ENCODE data around the gene LINGO4.
"Not testable (repeated sequence)": the region's sequence is repeated elsewhere in the genome, so short reads cannot be mapped to it uniquely, and the experiment has no call there.

The LINGO4 gene

DNA sequence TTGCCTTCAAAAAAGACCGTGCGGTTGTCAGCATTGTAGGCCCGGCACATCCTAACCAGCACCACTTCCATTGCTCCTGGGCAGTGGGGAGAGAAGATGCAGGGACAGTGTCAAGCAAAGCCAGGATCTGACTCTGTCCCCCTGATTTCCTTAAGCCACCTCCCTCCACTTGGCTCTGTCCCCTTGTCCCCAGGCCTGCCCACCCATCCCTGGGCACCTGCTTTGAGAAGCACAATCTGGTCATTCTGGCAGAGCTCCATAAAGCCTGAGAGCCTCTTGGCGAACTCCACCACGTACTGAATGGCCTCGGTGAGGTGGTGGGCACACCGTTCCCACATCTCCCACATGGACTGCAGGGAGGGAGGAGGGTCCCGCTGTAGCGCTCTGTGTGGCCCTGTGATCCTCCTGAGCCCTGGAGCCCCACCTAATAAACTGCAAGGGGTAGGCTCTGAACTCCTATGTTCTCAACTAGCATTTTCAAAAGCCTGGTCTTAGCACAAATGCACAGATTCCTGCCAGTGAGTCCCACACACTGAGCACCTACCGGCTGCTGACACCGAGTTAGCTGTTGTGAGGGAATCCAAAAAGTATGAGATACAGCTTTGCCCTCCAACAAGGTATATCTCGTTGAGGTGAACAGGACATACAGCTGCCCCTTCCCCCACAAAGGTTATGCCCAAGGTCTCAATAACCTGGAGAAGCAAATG lies 8.2 kb upstream of the LINGO4 start:
- DNase-seq, result no peak

DNA sequence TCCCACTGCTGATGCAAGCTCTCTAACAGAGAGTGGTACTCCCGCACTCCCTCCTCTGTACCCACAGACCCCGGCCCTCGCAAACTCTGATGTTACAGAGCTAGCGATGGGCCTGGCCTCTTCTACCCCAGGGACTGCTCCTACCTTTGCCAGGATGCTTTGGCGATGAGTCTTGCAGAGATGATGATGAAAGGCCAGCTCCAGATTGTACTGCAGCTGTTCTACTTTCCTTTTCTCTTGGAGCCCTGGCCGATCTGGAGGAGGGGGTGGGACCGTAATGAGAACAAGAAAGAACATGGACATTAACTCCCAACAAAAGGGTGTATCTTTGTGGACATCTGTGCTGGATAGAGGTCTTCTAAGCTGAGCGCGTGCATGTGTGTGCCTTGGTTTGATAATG lies 6.0 kb upstream of the LINGO4 start:
- DNase-seq, result no peak

DNA sequence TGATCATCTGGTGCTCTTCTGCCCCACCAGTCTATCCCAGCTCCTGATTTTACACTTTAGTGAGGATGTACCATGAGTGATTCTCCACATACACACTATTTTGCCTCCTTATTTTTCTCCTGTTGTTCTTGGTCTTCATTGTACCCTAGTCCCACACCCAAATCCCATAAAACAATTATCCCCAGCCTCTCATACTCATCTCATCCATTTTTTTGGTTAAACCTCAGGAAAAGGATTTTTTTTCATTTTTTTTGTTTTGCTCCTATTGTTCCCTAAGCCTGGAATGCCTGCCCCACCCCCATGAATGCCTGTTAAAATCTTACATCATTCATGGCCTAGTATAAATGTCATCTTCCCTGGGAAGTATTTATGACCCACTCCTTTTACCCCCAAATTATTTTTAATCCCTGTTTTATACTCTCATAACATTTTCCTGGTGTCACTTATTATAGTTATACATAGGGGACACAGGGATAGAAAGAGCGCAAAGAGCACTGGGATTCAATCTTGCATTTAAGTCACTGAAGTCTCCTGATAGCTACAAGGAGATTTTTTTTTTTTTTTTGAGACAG lies 4.9 kb upstream of the LINGO4 start:
- no peak for DNase-seq

DNA sequence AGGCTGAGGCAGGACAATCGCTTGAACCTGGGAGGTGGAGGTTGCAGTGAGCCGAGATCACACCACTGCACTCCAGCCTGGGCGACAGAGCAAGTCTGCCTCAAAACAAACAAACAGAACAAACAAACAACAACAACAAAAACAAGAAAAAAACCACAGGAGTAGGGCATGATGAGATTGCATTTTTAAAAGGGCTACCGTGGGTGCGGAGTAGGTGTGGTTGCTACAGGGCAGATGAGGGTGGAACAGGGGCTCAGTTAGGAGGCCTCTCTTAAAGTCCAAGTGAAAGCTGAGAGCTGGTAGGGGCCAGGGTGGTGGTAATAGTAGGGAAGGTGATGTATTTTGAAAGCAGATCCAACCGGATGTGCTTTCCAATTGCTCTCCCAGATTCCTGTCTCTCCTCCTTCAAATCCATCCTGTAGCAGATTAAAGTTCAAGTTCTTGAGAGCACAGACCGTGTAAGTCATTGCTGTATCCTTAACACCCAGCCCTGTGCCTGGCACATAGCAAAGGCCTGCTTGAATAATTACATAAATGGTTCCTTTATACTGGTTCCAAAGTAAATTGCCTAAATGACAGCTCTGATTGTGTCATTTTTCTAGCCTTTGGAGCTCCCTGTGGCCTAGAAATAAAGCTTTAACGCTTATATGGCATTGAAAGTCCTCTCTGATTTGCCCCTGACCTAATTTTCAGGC lies 4.2 kb upstream of the LINGO4 start:
- no peak for DNase-seq

DNA sequence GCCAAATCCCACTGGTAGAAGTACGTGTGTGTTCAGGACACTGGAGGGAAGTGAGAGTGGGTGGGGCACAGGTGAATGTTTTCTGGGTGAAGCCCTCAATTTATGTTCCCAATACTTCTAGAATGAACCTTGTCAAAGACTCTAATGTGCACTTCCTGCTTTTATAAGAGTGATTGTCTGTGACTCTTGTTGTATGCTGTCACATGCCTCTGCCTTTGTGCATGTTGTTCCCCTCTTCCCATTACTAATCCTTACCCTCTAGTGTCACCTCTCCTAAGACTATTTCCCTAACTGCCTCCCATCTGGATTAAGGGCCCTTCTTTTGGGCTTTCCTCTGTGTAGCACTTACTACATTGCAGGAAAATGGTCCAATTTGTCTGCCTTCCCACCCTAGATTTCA lies 2.5 kb upstream of the LINGO4 start:
- no peak for DNase-seq

DNA sequence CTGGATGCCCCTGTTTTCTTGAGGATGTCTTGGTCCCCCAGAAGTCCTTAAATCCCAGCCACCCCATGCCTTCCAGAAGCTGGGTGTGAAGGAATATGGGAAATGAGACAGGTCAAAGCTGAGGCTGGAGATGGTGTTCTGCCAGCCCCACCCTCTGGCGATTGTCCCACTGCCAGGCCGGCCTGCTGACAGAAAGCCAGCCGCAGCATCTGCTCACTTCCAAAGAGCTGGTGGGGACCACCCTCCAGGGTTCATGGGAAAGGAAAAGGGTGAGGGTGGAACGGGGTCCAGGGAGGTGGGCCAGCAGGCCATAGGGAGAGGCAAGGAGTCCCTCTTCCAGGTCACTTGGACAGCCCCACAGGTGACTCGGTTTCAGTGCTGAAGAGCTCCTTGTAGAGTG lies 1.9 kb upstream of the LINGO4 start:
- DNase-seq, result no peak

DNA sequence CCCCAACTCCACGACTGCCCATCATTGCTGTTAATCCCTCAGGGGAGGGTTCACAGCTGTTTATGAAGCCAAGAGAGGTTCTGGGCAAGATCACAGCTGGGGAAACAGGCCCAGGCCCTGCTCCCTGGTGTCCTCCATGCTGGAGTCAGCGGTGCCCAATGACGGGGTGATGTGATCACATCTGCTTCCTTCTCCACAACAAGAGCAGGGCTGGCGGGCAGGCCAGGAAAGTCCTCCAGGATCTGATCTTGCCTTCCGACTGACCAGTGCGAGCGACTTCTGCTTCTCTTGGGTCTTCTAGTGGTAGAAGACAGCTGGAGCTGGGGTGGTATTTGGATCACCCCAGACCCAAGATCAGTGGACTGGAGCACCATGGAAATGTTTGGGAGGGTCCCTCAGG lies 951 bp upstream of the LINGO4 start:
- DNase-seq, result no peak

DNA sequence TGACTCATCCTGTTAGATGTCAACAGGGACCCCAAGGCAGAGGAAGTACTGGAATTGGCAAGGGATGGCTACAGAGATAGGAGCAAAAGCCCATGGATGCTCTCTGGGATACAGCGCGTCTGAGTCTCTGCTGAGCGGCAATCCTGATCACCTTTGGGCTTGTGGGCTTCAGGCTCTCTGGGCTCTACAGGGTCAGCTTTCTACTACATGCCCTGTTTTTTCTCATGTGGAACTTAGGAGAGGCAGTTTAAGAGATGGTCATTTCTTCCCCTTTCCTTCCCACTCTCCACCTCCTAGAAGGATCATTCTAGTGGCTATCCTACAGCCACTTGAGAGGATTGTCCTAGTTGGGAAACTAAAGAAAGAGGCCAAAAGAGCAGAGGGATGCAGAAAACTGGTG lies 1.3 kb downstream of the LINGO4 start:
- DNase-seq, result no peak

DNA sequence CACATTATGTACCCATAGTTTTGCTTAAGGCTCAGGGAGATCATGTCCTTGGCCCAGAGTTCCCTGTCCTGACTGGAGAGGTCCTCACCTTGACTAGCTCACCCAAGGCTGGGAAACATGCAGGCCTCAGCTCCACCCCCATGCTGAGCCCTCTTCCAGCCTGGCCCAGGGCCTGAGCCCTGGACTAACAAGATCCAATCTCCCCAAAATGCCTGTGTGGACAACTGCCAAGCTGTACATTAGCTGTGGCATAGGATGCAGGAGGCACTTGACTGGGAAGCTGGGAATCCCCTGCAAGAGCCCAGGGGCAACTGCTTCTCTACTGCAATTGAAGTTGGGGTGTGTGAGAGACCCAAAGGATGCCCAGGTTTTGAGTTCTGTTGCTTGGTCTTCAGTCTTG lies 2.1 kb downstream of the LINGO4 start:
- no peak for DNase-seq

DNA sequence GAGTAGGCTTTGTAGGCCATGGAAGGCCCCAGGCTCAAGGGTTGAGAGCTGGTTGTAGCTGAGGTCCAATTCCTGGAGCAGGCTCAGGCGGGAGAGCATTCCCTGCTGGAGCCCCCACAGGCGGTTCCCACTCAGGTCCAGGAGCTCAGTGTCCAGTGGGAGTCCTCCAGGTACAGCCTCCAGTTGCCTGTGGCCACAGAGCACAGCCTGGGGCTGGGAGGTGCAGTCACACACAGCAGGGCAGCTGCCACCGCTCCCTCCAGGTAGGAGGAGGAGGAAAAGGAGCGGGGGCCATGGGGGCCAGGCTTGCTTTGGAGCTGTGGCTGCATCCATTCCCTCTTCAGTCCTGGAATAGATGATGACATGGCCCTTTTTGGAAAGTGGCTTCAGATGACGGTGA lies 2.8 kb downstream of the LINGO4 start:
- no peak for DNase-seq

DNA sequence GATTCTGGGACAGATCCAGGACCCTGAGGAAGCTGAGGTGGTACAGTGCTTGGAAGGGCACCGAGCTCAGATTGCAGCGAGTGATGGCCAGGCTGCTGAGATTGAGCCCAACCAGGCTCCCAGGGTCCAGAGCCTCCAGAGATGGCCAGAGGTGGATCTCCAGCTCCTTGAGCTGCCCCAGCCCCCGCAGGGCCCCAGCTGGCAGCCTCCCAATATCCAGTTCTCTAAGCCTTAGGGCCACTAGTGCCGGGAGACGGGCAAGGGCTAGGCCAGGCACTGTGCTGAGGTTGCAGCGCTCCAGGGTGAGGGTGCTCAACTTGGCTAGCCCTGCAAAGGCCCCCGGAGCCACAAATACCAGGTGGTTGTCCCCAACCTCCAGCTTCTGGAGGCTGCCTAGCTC lies 3.4 kb downstream of the LINGO4 start:
- no peak for DNase-seq

DNA sequence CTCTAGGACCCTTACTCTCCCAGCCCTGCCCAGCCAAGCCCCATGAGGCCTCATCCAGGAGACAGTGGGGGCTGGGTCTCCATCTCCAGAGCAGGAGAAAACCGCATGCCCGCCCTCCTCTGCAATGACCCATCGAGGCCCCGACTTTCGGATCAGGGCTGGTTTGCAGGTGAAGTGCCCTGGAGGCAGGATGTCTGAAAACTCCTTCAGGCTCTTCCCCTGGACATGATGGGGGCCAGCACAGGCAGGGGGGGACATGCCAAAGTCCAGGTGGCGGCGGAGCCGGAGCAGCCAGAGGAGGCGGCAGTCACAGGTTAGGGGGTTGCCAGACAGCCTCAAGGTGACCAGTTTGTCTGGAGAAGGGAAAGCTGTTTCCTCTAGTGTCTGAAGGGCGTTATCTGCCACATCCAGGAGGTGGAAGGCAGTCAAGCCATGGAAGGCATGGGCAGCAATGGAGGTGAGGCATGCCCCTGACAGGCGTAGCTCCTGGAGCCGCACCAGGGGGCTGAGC lies 3.9 kb downstream of the LINGO4 start:
- DNase-seq, result no peak

DNA sequence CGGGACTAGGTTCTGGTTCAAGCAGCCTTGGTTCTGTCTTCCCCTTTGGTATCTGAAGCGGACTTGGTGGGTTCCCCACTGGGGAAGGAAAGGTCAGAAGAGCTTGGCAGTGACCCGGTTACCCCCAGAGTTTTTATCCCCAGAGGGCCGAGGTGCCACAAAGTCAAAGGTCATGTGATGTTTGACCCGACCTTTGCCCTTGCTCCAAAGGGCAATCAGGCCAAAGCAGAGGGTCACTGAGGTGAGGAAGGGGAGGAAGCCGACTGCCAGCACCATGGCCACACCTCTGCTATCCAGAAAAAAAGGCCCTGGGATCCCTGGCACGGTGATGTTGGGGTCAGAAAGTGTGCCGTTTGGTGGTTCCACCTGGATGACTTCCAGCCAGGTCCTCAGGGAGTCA lies 4.4 kb downstream of the LINGO4 start:
- DNase-seq, result no peak

DNA sequence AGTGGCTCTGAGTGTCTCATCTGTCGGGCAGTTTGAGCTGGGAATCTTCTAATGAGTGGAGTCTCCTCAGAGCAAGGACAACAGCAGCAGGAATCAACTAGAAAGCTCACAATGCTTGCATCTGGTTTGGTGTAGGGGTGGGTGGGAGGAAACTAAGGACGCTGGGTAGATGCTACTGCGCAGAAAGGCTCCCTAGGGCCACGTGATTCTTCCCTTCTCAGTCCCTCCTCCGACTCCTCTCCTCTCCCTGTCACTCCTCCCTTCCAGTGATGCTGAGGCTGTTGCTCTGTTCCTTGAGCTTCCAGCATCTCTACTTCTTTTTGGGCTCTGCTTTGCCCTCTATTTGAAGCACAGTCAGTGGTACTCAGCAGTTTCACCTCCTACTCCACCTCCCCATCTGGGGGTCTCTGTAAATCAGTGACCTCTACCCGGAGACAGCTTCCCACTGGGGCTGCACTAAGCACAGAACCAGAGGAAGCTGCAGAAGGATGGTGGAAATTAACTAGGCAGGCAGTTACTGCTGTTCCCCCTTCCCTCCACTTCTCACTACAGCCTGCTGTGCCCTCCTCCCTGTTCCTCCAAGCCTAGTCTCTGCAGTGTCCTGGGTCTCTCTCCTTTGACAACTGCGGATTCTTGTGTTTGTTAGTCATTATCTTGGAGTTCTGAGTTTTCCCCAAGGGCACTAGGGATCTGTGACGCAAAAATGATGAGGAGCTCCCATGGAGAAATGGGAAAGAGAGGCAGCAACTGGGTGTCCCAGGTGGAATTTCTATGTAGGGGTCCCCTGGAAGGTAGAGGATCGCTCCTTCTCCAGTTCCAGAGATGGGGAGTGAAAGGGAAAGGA lies 5.8 kb downstream of the LINGO4 start:
- DNase-seq, result no peak

DNA sequence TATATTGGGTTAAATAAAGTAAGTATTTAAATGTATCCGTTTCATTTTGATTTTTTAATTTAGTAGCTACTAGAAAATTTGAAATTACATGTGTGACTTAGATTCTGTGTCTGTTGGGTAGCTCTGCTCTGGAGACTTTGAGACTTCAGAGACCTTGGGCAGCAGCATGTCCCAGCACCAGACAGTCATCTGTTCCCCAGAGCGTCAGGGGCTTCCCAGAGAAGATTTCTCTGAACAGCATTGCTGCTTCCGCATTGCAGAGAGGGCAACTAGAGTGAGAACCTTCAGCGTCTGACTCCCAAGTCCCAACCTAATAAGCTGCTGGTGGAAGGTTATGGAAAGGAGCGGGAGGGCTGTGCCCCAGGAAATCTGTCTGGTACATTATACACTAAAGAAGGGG lies 6.6 kb downstream of the LINGO4 start:
- DNase-seq, result no peak

DNA sequence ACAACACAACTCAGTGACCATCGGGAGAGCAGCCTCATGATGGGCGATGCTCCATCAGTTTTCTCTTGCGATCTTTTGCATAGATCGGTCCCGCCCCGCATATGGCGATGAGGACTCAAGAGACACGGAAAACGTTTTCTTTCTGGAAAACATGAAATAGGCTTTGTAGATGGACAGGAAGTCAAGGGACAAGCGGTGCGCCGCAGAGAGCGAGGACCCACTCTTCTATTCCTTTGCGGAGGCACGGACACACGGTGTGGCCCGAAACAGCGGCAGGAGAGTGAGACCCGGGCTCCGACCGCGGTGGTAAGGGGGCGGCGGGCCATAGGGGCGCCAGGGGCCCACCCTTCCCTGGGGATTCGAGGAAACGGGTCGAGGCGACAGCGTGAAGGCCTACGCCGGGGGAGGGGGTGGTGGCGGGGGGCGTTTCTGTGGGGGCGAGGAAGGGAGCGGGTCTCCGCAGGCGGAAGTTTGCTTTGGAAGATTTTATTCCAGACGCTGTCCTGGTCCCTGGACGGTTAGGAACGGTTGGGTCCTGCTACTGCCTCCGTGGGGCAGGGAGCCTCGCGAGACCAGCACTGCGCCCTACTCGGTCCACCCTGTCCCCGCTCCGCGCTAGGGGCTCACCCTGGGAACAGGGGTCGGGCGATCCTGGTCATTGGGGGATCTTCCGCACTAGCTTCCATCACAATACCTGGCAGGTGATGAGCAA lies 14.1 kb downstream of the LINGO4 start:
- peak; percentile 47 for DNase-seq

DNA sequence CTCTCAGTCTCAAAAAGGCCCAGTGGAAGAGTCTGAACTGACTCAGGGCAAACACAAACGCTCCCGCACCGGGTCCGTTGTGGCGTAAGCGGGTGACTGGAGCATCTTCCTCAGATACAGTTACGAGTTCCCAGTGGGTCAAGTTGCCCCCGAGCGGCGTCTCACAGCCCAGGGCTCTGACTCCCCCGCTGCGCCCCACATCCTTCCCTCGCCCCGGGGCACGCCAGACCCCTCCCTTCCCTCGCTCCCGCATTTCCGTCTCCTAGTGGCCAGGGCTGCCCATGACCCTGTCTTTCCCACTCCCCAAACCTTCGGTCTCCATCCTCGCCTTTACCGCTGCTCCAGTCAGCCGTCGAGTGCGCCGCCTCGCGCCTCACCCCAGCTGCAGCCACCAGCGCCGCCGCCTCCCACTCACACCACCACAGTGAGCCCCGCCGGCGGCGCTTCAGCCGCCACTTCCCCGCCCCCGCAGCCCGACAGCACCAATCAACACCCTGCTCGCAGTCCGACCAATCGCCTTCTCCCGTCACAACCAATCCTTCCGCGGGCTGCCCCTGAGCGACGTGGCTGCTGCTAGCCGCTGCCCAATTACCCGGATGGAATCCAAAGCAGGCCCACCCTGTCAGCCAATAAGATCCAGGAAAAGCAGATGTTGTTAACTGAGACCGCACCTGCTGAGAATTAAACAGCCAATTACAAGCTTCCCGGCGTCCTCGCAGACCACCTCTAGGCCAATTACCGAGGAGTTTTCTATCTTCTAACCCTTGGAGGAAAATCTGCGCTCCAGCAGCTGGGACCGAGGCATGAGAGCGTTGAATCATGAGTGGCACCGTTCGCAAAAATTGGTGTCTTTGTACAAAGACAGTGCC lies 14.9 kb downstream of the LINGO4 start, which contains the start of gene TDRKH:
Gene TDRKH (minus strand): TSS at position 430 of the 869 bp plus-strand sequence. CDS start 7,478 bp downstream, outside the sequence.
- DNase-seq, result peak; percentile 99

DNA sequence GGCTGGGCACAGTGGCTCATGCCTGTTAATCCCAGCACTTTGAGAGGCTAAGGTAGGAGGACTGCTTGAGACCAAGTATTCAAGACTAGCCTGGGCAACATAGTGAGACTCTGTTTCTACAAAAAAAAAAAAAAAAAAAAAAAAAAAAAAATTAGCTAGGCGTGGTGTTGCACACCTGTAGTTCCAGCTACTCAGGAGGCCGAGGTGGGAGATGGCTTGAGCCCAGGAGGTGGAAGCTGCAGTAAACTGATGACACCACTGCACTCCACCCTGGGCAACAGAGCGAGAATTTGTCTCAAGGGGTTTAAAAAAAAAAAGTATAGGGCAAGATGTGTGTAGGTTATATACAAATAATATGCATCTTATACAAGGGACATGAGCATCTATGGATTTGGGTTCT lies 17.5 kb downstream of the LINGO4 start:
- DNase-seq, result no peak

DNA sequence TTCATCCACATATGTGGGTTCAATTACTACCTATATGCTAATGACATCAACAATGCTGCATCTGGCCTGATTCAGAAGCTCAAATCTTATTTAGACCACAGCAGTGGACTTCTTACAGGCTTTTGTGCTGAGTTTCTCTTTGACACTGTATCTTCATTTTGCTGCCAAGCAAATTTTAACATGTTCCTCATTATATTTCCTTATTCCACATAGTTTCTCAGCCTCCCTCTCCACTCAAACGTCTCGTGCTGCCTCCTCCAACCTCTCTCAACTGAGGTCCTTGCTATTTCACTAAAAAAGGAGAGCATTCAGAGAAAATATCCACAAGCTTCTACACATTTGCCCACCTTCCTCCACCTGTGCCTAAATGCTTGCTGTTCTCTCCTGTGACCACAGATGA lies 21.4 kb downstream of the LINGO4 start:
- no peak for DNase-seq

DNA sequence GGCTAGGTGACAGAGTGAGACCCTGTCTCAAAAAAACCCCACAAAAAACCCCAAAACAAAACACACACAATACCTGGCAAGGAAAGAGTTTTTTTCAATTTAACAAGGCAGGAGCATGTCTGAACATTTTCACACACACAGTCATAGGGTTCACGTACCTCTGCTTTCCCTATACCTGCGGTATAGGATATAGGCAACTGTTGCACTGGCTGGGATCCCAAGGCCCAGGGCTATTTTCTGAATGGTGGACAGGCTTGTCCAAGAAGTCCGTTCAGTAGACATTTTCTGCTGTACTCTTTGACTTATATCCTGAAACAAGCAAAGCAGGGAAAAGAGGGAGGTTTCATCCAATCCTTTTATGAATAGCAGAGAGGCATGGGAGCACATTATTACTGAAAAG lies 22.5 kb downstream of the LINGO4 start:
- no peak for DNase-seq

DNA sequence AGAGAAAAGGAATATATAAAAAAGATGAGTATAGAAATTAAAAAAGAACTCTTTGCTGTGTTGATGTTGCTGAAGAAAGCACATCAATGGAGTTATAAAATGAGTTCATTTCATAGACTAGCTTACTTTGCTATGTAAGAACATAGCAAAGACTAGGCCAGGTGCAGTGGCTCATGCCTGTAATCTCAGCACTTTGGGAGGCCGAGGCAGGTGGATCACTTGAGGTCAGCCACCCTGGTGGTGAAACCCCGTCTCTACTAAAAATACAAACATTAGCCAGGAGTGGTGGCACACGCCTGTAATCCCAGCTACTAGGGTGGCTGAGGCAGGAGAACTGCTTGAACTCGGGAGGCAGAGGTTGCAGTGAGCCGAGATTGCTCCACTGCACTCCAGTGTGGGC lies 23.2 kb downstream of the LINGO4 start:
- not testable (repeated sequence) for DNase-seq

DNA sequence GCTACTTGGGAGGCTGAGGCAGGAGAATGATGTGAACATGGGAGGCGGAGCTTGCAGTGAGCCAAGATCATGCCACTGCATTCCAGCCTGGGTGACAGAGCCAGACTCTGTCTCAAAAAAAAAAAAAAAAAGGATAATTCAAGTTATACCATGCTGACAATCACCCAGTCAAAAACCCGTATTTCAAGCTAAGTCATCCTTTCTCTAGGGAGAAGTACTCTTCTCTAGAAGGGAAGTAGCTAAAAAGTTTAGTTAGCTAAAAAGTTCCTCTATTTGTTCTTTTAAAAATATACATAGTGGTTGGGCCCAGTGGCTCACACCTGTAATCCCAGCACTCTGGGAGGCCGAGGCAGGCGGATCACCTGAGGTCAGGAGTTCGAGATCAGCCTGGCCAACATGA lies 24.5 kb downstream of the LINGO4 start:
- DNase-seq, result not testable (repeated sequence)

Measured in NCI-H146 (cell line).